Neuronal stem cell (in vitro differentiated cells): ENCODE results near the gene FBXO5.
A peak's percentile ranks its signal among the peaks of the same experiment; 100 is the strongest.
"Not testable (repeated sequence)": the region's sequence is repeated elsewhere in the genome, so short reads cannot be mapped to it uniquely, and the experiment has no call there.

Experiments used
- DNase-seq: peaks from one replicate; pipeline ENCODE4 v3.0.0-alpha.2; 2013; ENCODE audit warnings: low spot score
- H2AFZ ChIP-seq: one replicate; pipeline ENCODE4 v1.6.1; 2013; ENCODE audit warnings: mild to moderate bottlenecking, low read length, inconsistent platforms
- H2AK5ac ChIP-seq: 2 replicates; pipeline ENCODE4 v1.6.1; 2013; ENCODE audit warnings: low read depth, mild to moderate bottlenecking, inconsistent platforms, low read length, moderate library complexity, mixed read lengths
- H2BK120ac ChIP-seq: 2 replicates; pipeline ENCODE4 v1.6.1; 2013; ENCODE audit warnings: low read depth, mild to moderate bottlenecking, inconsistent platforms, low read length, moderate library complexity, mixed read lengths
- H2BK12ac ChIP-seq: one replicate; pipeline ENCODE4 v1.6.1; 2013; ENCODE audit warnings: low read length, inconsistent platforms
- H2BK15ac ChIP-seq: 2 replicates; pipeline ENCODE4 v1.6.1; 2013; ENCODE audit warnings: mild to moderate bottlenecking, low read length, inconsistent platforms, mixed read lengths
- H2BK5ac ChIP-seq: one replicate; pipeline ENCODE4 v1.6.1; 2013; ENCODE audit warnings: inconsistent platforms, mild to moderate bottlenecking, low read length, moderate library complexity
- H3K14ac ChIP-seq: one replicate; pipeline ENCODE4 v1.6.1; 2013; ENCODE audit warnings: low read length, inconsistent platforms
- H3K18ac ChIP-seq: 2 replicates; pipeline ENCODE4 v1.6.1; 2013; ENCODE audit warnings: low read length, inconsistent platforms
- H3K23ac ChIP-seq: 2 replicates; pipeline ENCODE4 v1.6.1; 2013; ENCODE audit warnings: low read depth, mild to moderate bottlenecking, mixed read lengths, low read length, inconsistent platforms; ENCODE audit not compliant: poor library complexity
- H3K27ac ChIP-seq: replicated peaks from 3 replicates; pipeline ENCODE4 v1.5.1; 2013; ENCODE audit warnings: low read length, inconsistent platforms
- H3K27me3 ChIP-seq, 3 experiments: 2 replicates each; pipeline ENCODE4 v1.6.1; 2013; ENCODE audit warnings: low read length in 3 of 3, mild to moderate bottlenecking in 2 of 3, inconsistent platforms in 1 of 3, low read depth in 1 of 3, mixed read lengths in 1 of 3, moderate library complexity in 1 of 3; ENCODE audit not compliant: control insufficient read depth in 3 of 3, insufficient read depth in 3 of 3
- H3K36me3 ChIP-seq, 2 donors: replicated peaks in 1 of 2; 2 replicates each; pipeline ENCODE4 v1.6.1; 2013; ENCODE audit warnings: low read length in 2 of 2; ENCODE audit not compliant: control insufficient read depth in 2 of 2, insufficient read depth in 2 of 2
- H3K4ac ChIP-seq: 2 replicates; pipeline ENCODE4 v1.6.1; 2013; ENCODE audit warnings: inconsistent platforms, mild to moderate bottlenecking, low read length, moderate library complexity
- H3K4me1 ChIP-seq, 2 donors: 1 replicate in 1 of 2; 2 replicates in 1 of 2; pipeline ENCODE4 v1.6.1; 2013; ENCODE audit warnings: low read length in 2 of 2, low read depth in 1 of 2; ENCODE audit not compliant: control insufficient read depth in 2 of 2, insufficient read depth in 1 of 2
- H3K4me2 ChIP-seq: one replicate; pipeline ENCODE4 v1.6.1; 2013; ENCODE audit warnings: mild to moderate bottlenecking, low read length, inconsistent platforms; ENCODE audit not compliant: insufficient read depth, poor library complexity, severe bottlenecking
- H3K4me3 ChIP-seq, 2 donors: 2 replicates each; pipeline ENCODE4 v1.5.1; 2013; ENCODE audit warnings: low read length in 2 of 2, mild to moderate bottlenecking in 2 of 2, inconsistent platforms in 1 of 2, moderate library complexity in 1 of 2
- H3K79me1 ChIP-seq: one replicate; pipeline ENCODE4 v1.6.1; 2013; ENCODE audit warnings: low read depth, mild to moderate bottlenecking, inconsistent platforms, low read length, moderate library complexity
- H3K9ac ChIP-seq: one replicate; pipeline ENCODE4 v1.6.1; 2013; ENCODE audit warnings: mild to moderate bottlenecking, low read depth, low read length, inconsistent platforms; ENCODE audit not compliant: poor library complexity
- H3K9me3 ChIP-seq, 2 donors: replicated peaks in 1 of 2; 2 replicates each; pipeline versions ENCODE3 to v1.6.1; 2013; ENCODE audit warnings: low read length in 2 of 2, mild to moderate bottlenecking in 2 of 2, inconsistent platforms in 1 of 2, low read depth in 1 of 2, mixed read lengths in 1 of 2, moderate library complexity in 1 of 2; ENCODE audit not compliant: control insufficient read depth in 2 of 2, insufficient read depth in 1 of 2
- H4K8ac ChIP-seq: one replicate; pipeline ENCODE4 v1.6.1; 2013; ENCODE audit warnings: low read depth, mild to moderate bottlenecking, inconsistent platforms, low read length, moderate library complexity
- H4K91ac ChIP-seq: one replicate; pipeline ENCODE4 v1.6.1; 2013; ENCODE audit warnings: low read length, low read depth, mild to moderate bottlenecking, inconsistent platforms; ENCODE audit not compliant: poor library complexity
- WGBS, 2 donors: extraction: QIAGEN DNeasy Blood & Tissue Kit; methylation state at CpG; one replicate each; pipeline ENCODE4 v1.1.7; 2013; ENCODE audit warnings: missing lambda C conversion rate in 2 of 2, mixed read lengths in 1 of 2; ENCODE audit not compliant: insufficient read length in 2 of 2, insufficient replicate concordance in 1 of 2; ENCODE audit errors: extremely low coverage in 2 of 2; 5-methylcytosine and 5-hydroxymethylcytosine counted together

FBXO5 gene

DNA sequence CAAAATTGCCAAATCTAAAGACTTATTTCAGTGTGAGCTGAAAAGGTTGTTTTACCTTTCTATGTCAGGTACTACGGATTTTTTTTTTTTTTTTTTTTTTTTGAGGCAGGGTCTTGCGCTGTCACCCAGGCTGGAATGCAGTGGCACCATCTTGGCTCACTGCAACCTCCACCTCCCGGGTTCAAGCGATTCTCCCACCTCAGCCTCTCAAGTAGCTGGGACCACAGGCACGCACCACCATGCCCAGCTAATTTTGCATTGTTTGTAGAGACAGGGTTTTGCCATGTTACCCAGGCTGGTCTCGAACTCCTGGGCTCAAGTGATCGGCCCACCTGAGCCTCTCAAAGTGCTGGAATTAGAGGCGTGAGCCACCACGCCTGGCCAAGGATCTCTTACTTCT, 17.9 kb upstream of the FBXO5 start:
- no CpG with 5 or more reads among the region's 9 CpGs for WGBS, 2 donors
- not testable (repeated sequence) for H2BK15ac ChIP-seq, DNase-seq, H4K91ac ChIP-seq, H2BK12ac ChIP-seq, H3K4ac ChIP-seq, H2BK5ac ChIP-seq, H2AK5ac ChIP-seq, H4K8ac ChIP-seq, H3K9me3 ChIP-seq, H2AFZ ChIP-seq, H3K18ac ChIP-seq, H2BK120ac ChIP-seq, H3K27ac ChIP-seq, H3K9ac ChIP-seq, H3K4me2 ChIP-seq, H3K23ac ChIP-seq, H3K27me3 ChIP-seq, H3K79me1 ChIP-seq, H3K14ac ChIP-seq
- H3K4me3 ChIP-seq: peak overlapping the region in 1 of 2 donors; percentile 70
- peaks cover 6 to 47% of the 10 kb centered on the region in 2 donors for H3K36me3 ChIP-seq
- H3K4me1 ChIP-seq: peaks cover 2 to 14% of the 10 kb centered on the region in 2 donors

- Histone ChIP-seq H3K27me3 (no peaks in the 10 kb centered on the region), H2BK15ac (no peak overlapping the region), H4K91ac (no peak overlapping the region), H3K18ac (no peak overlapping the region), H3K36me3 (peaks cover 6 to 53% of the 10 kb centered on the region in 2 donors), H2AK5ac (no peak overlapping the region), H3K4me2 (no peak overlapping the region), H3K4ac (no peak overlapping the region), H3K4me1 (peaks cover 2 to 14% of the 10 kb centered on the region in 2 donors), H3K4me3 (no peak overlapping the region), H4K8ac (no peak overlapping the region), H3K14ac (no peak overlapping the region), H2BK5ac (no peak overlapping the region), H3K23ac (no peak overlapping the region), H2BK120ac (no peak overlapping the region), H2AFZ (no peak overlapping the region), H3K9ac (no peak overlapping the region), H3K79me1 (peaks cover 6% of the 10 kb centered on the region), H2BK12ac (no peak overlapping the region), H3K27ac (no peak overlapping the region), H3K9me3 (no peaks in the 10 kb centered on the region)
- no peak for DNase-seq
Measured at GRCh38 chr6:153000243-153000642, 17.4 kb upstream of the FBXO5 start.

DNA sequence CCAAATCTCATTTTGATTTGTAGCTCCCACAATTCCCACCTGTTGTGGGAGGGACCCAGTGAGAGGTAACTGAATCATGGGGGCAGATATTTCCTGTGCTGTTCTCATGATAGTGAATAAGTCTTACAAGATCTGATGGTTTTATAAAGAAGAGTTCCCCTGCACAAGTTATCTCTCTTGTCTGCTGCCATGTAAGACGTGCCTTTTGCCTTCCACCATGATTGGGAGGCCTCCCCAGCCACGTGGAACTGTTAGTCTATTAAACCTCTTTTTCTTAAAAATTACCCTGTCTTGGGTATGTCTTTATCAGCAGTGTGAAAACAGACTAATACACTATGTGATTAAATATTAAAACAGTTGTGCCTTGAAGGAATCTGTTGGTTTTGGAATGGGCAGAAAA, 16.7 kb upstream of the FBXO5 start:
- not testable (repeated sequence) for H3K27ac ChIP-seq, H3K79me1 ChIP-seq, H4K91ac ChIP-seq, H3K4ac ChIP-seq, H3K9me3 ChIP-seq, H3K4me3 ChIP-seq, H2AFZ ChIP-seq, H3K27me3 ChIP-seq, H3K9ac ChIP-seq, H3K4me2 ChIP-seq, H3K18ac ChIP-seq, DNase-seq, H2BK12ac ChIP-seq, H2BK5ac ChIP-seq, H2BK120ac ChIP-seq, H3K14ac ChIP-seq, H2AK5ac ChIP-seq, H3K23ac ChIP-seq, H4K8ac ChIP-seq, H2BK15ac ChIP-seq
- peaks cover 6 to 60% of the 10 kb centered on the region in 2 donors for H3K36me3 ChIP-seq
- WGBS, 2 donors: no CpG with 5 or more reads among the region's 2 CpGs
- peaks cover 2 to 13% of the 10 kb centered on the region in 2 donors for H3K4me1 ChIP-seq

DNA sequence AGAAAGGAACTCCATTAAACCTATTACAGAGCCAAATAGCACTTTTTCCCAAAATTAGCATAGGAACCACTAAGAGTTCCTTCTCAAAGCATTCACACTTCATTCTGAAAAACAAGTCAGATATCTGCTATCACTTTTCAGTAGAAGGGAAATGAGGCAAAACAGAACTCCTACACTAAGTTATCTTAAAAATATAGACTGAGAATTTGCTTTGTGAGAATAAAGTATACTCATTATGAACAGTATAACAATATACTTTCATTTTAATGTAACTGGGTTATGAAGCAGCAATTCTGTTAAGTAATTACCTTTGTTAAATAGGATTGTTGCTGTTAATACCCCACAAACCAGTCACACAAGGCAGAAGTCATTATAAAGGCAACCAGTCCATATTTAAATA, 11.0 kb upstream of the FBXO5 start:
- H2AK5ac ChIP-seq: no peak overlapping the region
- no peak overlapping the region for H2BK5ac ChIP-seq
- no peak overlapping the region for H4K91ac ChIP-seq
- H3K4me3 ChIP-seq: no peak overlapping the region
- no peak overlapping the region for H3K23ac ChIP-seq
- H3K4me1 ChIP-seq: no peaks in the 10 kb centered on the region
- H3K9me3 ChIP-seq: no peaks in the 10 kb centered on the region
- no peak overlapping the region for H3K18ac ChIP-seq
- H3K79me1 ChIP-seq: peaks cover 3% of the 10 kb centered on the region
- H3K14ac ChIP-seq: no peak overlapping the region
- H2BK120ac ChIP-seq: no peak overlapping the region
- peaks cover 13 to 90% of the 10 kb centered on the region in 2 donors for H3K36me3 ChIP-seq
- H2BK12ac ChIP-seq: no peak overlapping the region
- no peak overlapping the region for H2AFZ ChIP-seq
- H4K8ac ChIP-seq: no peak overlapping the region
- H3K27ac ChIP-seq: no peak overlapping the region
- no peaks in the 10 kb centered on the region for H3K27me3 ChIP-seq
- no peak overlapping the region for H3K4ac ChIP-seq
- no peak overlapping the region for H3K4me2 ChIP-seq
- H3K9ac ChIP-seq: no peak overlapping the region
- no peak for DNase-seq
- no peak overlapping the region for H2BK15ac ChIP-seq
